GM18519 (cell line): ENCODE results near the gene HCLS1.

ENCODE experiments used
- ATAC-seq: cut with Tn5 transposase; IDR thresholded peaks from one replicate; pipeline ENCODE4 v1.9.1; 2021; ENCODE audit warnings: mild to moderate bottlenecking, moderate library complexity; ENCODE audit not compliant: unreplicated experiment, low FRiP score

Gene HCLS1

GRCh38 chr3:121658716-121659435, 1.8 kb downstream of the HCLS1 start:
- ATAC-seq, result no peak

GRCh38 chr3:121654493-121655385, 6.0 kb downstream of the HCLS1 start:
- peak; percentile 58 for ATAC-seq

DNA sequence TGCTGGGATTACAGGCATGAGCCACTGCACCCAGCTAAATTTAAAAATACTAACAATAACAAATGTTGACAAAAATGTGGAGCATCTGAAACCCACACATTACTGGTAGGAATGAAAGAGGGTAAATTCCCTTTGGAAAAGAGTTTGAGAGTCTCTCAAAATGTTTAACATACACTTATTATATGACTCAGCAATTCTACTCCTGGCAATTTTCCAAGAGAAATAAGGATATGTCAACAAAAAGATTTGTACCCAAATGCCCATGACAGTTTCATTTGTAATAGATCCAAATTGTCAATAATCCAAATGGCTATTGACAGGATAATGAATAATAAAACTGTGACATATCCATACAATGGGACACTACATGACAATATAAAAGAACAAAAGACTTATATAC, 9.0 kb downstream of the HCLS1 start:
- no peak for ATAC-seq

GRCh38 chr3:121649645-121650044, 11.1 kb downstream of the HCLS1 start:
- ATAC-seq, result no peak

DNA sequence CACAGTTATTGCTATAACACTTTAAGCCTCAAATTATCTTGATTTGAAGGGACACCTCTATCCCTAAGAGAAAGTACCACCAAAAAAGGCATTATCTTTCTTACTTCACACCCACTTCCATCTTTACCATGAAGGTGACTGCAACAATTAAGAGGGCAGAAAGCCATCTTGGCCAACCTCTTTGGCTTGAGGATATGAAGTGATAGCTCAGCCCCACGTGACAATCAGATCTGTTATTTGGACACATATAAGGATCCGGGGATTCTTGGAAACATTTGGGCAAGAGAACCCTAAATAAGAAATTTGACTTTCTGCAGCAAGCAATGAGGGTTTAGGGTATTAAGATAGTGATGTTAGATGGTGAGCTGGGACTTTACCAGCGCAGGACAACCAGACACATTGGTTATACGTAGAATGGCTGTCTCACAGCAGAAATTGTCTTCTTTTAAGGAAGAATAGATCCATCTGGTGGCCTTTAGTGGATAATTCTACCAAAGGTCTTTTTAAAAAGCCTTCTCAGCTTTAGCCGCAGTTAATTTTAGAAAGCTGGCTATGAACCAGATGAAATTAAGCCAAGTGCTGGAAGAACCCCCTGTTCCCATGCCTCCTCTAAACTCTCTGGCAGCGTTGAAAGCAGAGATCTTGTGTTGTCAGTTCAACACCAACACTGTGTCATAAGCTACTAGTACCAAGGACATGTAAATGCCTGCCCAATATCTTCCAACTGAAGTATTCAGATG, 12.3 kb downstream of the HCLS1 start:
- ATAC-seq, result no peak

GRCh38 chr3:121645054-121645453, 15.6 kb downstream of the HCLS1 start:
- no peak for ATAC-seq

GRCh38 chr3:121642601-121643314, 17.9 kb downstream of the HCLS1 start:
- no peak for ATAC-seq

DNA sequence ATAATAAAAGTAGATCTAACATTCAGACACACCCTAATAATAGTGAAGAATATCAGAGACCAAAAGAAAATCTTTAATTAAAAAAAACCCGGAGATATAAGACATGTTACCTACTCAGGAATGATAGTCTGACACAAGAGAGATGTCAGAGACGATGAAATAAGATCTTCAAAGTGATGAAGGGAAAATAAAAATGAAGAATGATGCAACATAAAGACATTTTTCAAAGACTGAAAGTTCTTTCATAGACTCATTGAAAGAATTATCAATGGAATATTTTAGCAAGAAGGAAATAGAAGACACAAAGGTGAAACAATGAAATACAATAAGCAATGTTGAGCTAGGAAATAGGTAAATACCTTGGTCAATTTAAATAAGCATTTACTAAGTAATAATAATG, 19.6 kb downstream of the HCLS1 start:
- ATAC-seq, result no peak

- ATAC-seq, result no peak
These were observed 22.8 kb downstream of the HCLS1 start for GRCh38 chr3:121637922-121638321.

DNA sequence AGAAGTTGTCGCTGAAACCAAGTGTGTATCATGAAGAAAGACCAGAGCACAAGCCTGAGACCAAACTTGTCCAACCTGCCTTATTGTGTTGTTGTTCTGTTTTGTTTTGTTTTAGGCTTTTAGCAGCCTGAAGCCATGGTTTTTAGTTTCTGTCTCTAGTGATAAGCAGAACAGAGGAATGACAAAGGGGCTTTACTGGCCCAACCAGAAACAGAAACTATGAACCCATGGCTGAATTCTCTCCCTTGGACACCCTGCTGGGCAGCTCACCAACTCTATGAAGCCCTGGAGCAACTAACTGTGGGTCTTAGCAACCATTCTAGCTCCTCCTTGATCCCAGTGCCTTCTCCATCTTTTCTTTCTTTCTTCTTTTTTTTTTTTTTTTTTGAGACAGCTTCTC, 30.3 kb downstream of the HCLS1 start:
- no peak for ATAC-seq

DNA sequence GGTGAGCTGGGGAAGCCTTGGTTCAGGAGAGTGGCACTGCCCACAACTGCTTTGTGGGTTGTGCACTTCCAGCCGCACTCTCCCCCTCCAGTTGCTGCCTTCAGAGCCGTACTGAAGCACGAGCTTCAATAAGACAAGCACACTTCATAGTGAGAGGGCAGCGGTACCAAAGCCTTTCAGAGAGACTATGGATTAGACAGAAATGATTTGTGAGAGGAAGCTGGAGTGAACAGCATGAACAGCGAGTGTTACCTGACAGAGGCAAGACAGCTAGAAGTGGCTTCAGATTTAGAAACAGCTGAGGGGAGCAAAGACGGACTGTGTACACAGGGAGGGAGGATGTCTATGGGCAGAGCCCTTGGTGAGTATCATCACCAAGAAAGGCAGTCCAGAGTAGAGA, 31.1 kb downstream of the HCLS1 start:
- ATAC-seq, result no peak

GRCh38 chr3:121627622-121628021, 33.1 kb downstream of the HCLS1 start:
- no peak for ATAC-seq

- ATAC-seq, result no peak
These were observed 33.5 kb downstream of the HCLS1 start for GRCh38 chr3:121627211-121627610.

DNA sequence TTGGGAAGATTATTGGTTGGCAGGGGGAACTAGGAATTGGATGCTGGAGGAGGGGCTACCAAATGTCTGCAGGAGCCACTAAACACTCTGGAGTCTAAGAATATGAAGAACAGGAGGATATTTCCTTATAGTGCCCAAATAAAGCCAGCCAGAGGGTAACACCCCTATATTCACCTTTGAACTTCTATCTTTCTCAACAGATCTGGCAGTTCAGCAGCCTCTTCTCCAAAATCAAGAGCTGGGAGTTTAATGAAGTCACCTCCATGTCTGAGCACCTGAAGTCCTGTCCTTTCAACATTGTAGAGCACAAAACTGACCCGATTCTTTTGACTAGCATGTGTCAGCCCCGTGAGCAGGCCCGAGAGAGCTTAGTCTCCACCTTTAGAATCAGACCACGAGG, 34.2 kb downstream of the HCLS1 start:
- ATAC-seq, result no peak

GRCh38 chr3:121624147-121624899, 36.4 kb downstream of the HCLS1 start:
- ATAC-seq, result no peak

- ATAC-seq, result no peak
These were observed 39.2 kb downstream of the HCLS1 start for GRCh38 chr3:121621491-121621890.

GRCh38 chr3:121619691-121620090, 41.0 kb downstream of the HCLS1 start:
- no peak for ATAC-seq

DNA sequence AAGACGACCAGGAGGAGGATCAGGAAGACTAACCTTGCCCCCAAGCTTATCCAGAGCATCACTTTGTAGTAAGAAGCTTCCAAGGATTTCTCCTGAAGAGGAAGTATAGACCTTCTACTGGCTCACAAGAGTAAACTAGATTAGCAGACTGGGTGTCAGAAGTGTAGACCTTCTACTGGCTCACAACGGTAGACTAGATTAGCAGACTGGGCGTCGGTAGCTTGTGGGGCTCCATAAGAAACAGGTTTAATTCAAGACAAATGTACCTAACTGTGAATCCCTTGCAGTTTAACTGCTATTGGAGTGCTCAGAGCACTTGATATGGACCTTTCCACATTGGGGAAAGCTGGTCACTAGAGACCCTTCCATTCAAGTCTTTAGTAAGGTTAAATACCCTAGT, 54.6 kb downstream of the HCLS1 start:
- no peak for ATAC-seq

- ATAC-seq, result no peak
These were observed 55.9 kb downstream of the HCLS1 start for GRCh38 chr3:121604759-121605158.
